Neuronal stem cell (in vitro differentiated cells): ENCODE measurements around the gene ELFN1. TPM values are rescaled to one million over a fixed set of nuclear protein-coding genes. Genes with fewer than 3 reads are reported as not detected.

Experiments
- DNase-seq: peaks from one replicate; pipeline ENCODE4 v3.0.0-alpha.2; 2013; ENCODE audit warnings: low spot score
- H2AFZ ChIP-seq: one replicate; pipeline ENCODE4 v1.6.1; 2013; ENCODE audit warnings: mild to moderate bottlenecking, low read length, inconsistent platforms
- H2AK5ac ChIP-seq: 2 replicates; pipeline ENCODE4 v1.6.1; 2013; ENCODE audit warnings: low read depth, mild to moderate bottlenecking, inconsistent platforms, low read length, moderate library complexity, mixed read lengths
- H2BK120ac ChIP-seq: 2 replicates; pipeline ENCODE4 v1.6.1; 2013; ENCODE audit warnings: low read depth, mild to moderate bottlenecking, inconsistent platforms, low read length, moderate library complexity, mixed read lengths
- H2BK12ac ChIP-seq: one replicate; pipeline ENCODE4 v1.6.1; 2013; ENCODE audit warnings: low read length, inconsistent platforms
- H2BK15ac ChIP-seq: 2 replicates; pipeline ENCODE4 v1.6.1; 2013; ENCODE audit warnings: mild to moderate bottlenecking, low read length, inconsistent platforms, mixed read lengths
- H2BK5ac ChIP-seq: one replicate; pipeline ENCODE4 v1.6.1; 2013; ENCODE audit warnings: inconsistent platforms, mild to moderate bottlenecking, low read length, moderate library complexity
- H3K14ac ChIP-seq: one replicate; pipeline ENCODE4 v1.6.1; 2013; ENCODE audit warnings: low read length, inconsistent platforms
- H3K18ac ChIP-seq: 2 replicates; pipeline ENCODE4 v1.6.1; 2013; ENCODE audit warnings: low read length, inconsistent platforms
- H3K23ac ChIP-seq: 2 replicates; pipeline ENCODE4 v1.6.1; 2013; ENCODE audit warnings: low read depth, mild to moderate bottlenecking, mixed read lengths, low read length, inconsistent platforms; ENCODE audit not compliant: poor library complexity
- H3K27ac ChIP-seq: replicated peaks from 3 replicates; pipeline ENCODE4 v1.5.1; 2013; ENCODE audit warnings: low read length, inconsistent platforms
- H3K27me3 ChIP-seq, 3 experiments: 2 replicates each; pipeline ENCODE4 v1.6.1; 2013; ENCODE audit warnings: low read length in 3 of 3, mild to moderate bottlenecking in 2 of 3, inconsistent platforms in 1 of 3, low read depth in 1 of 3, mixed read lengths in 1 of 3, moderate library complexity in 1 of 3; ENCODE audit not compliant: control insufficient read depth in 3 of 3, insufficient read depth in 3 of 3
- H3K36me3 ChIP-seq, 2 donors: replicated peaks in 1 of 2; 2 replicates each; pipeline ENCODE4 v1.6.1; 2013; ENCODE audit warnings: low read length in 2 of 2; ENCODE audit not compliant: control insufficient read depth in 2 of 2, insufficient read depth in 2 of 2
- H3K4ac ChIP-seq: 2 replicates; pipeline ENCODE4 v1.6.1; 2013; ENCODE audit warnings: inconsistent platforms, mild to moderate bottlenecking, low read length, moderate library complexity
- H3K4me1 ChIP-seq, 2 donors: 1 replicate in 1 of 2; 2 replicates in 1 of 2; pipeline ENCODE4 v1.6.1; 2013; ENCODE audit warnings: low read length in 2 of 2, low read depth in 1 of 2; ENCODE audit not compliant: control insufficient read depth in 2 of 2, insufficient read depth in 1 of 2
- H3K4me2 ChIP-seq: one replicate; pipeline ENCODE4 v1.6.1; 2013; ENCODE audit warnings: mild to moderate bottlenecking, low read length, inconsistent platforms; ENCODE audit not compliant: insufficient read depth, poor library complexity, severe bottlenecking
- H3K4me3 ChIP-seq, 2 donors: 2 replicates each; pipeline ENCODE4 v1.5.1; 2013; ENCODE audit warnings: low read length in 2 of 2, mild to moderate bottlenecking in 2 of 2, inconsistent platforms in 1 of 2, moderate library complexity in 1 of 2
- H3K79me1 ChIP-seq: one replicate; pipeline ENCODE4 v1.6.1; 2013; ENCODE audit warnings: low read depth, mild to moderate bottlenecking, inconsistent platforms, low read length, moderate library complexity
- H3K9ac ChIP-seq: one replicate; pipeline ENCODE4 v1.6.1; 2013; ENCODE audit warnings: mild to moderate bottlenecking, low read depth, low read length, inconsistent platforms; ENCODE audit not compliant: poor library complexity
- H3K9me3 ChIP-seq, 2 donors: replicated peaks in 1 of 2; 2 replicates each; pipeline versions ENCODE3 to v1.6.1; 2013; ENCODE audit warnings: low read length in 2 of 2, mild to moderate bottlenecking in 2 of 2, inconsistent platforms in 1 of 2, low read depth in 1 of 2, mixed read lengths in 1 of 2, moderate library complexity in 1 of 2; ENCODE audit not compliant: control insufficient read depth in 2 of 2, insufficient read depth in 1 of 2
- H4K8ac ChIP-seq: one replicate; pipeline ENCODE4 v1.6.1; 2013; ENCODE audit warnings: low read depth, mild to moderate bottlenecking, inconsistent platforms, low read length, moderate library complexity
- H4K91ac ChIP-seq: one replicate; pipeline ENCODE4 v1.6.1; 2013; ENCODE audit warnings: low read length, low read depth, mild to moderate bottlenecking, inconsistent platforms; ENCODE audit not compliant: poor library complexity
- WGBS, 2 donors: extraction: QIAGEN DNeasy Blood & Tissue Kit; methylation state at CpG; one replicate each; pipeline ENCODE4 v1.1.7; 2013; ENCODE audit warnings: missing lambda C conversion rate in 2 of 2, mixed read lengths in 1 of 2; ENCODE audit not compliant: insufficient read length in 2 of 2, insufficient replicate concordance in 1 of 2; ENCODE audit errors: extremely low coverage in 2 of 2; 5-methylcytosine and 5-hydroxymethylcytosine counted together
- polyA plus RNA-seq, 2 experiments: library from polyadenylated mRNA; stranded (reverse); fragments of 200-250 nt; gene quantifications; one replicate each; pipeline ENCODE4 v1.2.3, GENCODE V29; 2013

ELFN1 gene
- polyA plus RNA-seq (2013, experiment 1 of 2): 15.6 TPM
- polyA plus RNA-seq (2013, experiment 2 of 2): 16.3 TPM

- Histone ChIP-seq H2AFZ (peak within 1 kb of the TSS; percentile 80), H4K91ac (peak within 1 kb of the TSS; percentile 30), H3K79me1 (peaks cover 26% of the 10 kb centered on the region), H2AK5ac (peak within 1 kb of the TSS; percentile 99), H3K4me3 (peak within 1 kb of the TSS; percentile 71 to 89), H2BK15ac (peak within 1 kb of the TSS; percentile 97), H4K8ac (peak within 1 kb of the TSS; percentile 92), H3K4me2 (peak within 1 kb of the TSS; percentile 77), H3K36me3 (peaks cover 0 to 41% of the 10 kb centered on the region in 2 donors), H2BK5ac (peak within 1 kb of the TSS; percentile 99), H3K18ac (peak within 1 kb of the TSS; percentile 100), H3K27ac (peak within 1 kb of the TSS; percentile 93), H3K9ac (peak within 1 kb of the TSS; percentile 94), H3K4ac (peak within 1 kb of the TSS; percentile 89), H2BK120ac (peak within 1 kb of the TSS; percentile 97), H3K23ac (peak within 1 kb of the TSS; percentile 55), H3K27me3 (peaks cover 0 to 14% (median 0%) of the 10 kb centered on the region in 3 experiments), H3K14ac (peak within 1 kb of the TSS; percentile 97), H3K4me1 (peaks cover 17 to 29% of the 10 kb centered on the region in 2 donors), H3K9me3 (no peaks in the 10 kb centered on the region), H2BK12ac (peak within 1 kb of the TSS; percentile 94)
- DNase-seq: peak; percentile 87
- WGBS, 2 donors: no CpG with 5 or more reads among the region's 110 CpGs
These were observed at the start of gene ELFN1 for GRCh38 chr7:1669954-1670893. Gene ELFN1 (plus strand): TSS chr7:1670277. CDS start chr7:1744597, 74,320 bp downstream.

GRCh38 chr7:1620835-1621234, 49.2 kb upstream of the ELFN1 start:
- no peak overlapping the region for H2AFZ ChIP-seq
- no peak overlapping the region for H2BK15ac ChIP-seq
- peaks cover 0 to 8% of the 10 kb centered on the region in 2 donors for H3K9me3 ChIP-seq
- no peaks in the 10 kb centered on the region for H3K79me1 ChIP-seq
- peak overlapping the region; percentile 51 for H3K18ac ChIP-seq
- H2BK12ac ChIP-seq: no peak overlapping the region
- peak overlapping the region; percentile 86 for H4K91ac ChIP-seq
- H3K4me1 ChIP-seq: no peaks in the 10 kb centered on the region
- no peak overlapping the region for H3K4me3 ChIP-seq
- no peaks in the 10 kb centered on the region for H3K36me3 ChIP-seq
- peak overlapping the region; percentile 44 for H3K23ac ChIP-seq
- H2BK5ac ChIP-seq: peak overlapping the region; percentile 11
- no peak overlapping the region for H3K4ac ChIP-seq
- DNase-seq: no peak
- H3K27ac ChIP-seq: no peak overlapping the region
- H3K14ac ChIP-seq: no peak overlapping the region
- no peak overlapping the region for H2BK120ac ChIP-seq
- H3K9ac ChIP-seq: no peak overlapping the region
- peaks cover 0 to 3% (median 2%) of the 10 kb centered on the region in 3 experiments for H3K27me3 ChIP-seq
- no peak overlapping the region for H2AK5ac ChIP-seq
- H4K8ac ChIP-seq: no peak overlapping the region
- no peak overlapping the region for H3K4me2 ChIP-seq
- no CpG with 5 or more reads among the region's 27 CpGs for WGBS, 2 donors

- Histone ChIP-seq H2AK5ac (no peak overlapping the region), H3K36me3 (no peaks in the 10 kb centered on the region), H3K9me3 (peaks cover 0 to 8% of the 10 kb centered on the region in 2 donors), H2BK15ac (no peak overlapping the region), H3K27ac (no peak overlapping the region), H3K27me3 (peaks cover 0 to 3% (median 2%) of the 10 kb centered on the region in 3 experiments), H2AFZ (no peak overlapping the region), H4K8ac (no peak overlapping the region), H3K4me2 (no peak overlapping the region), H4K91ac (no peak overlapping the region), H3K23ac (no peak overlapping the region), H2BK12ac (no peak overlapping the region), H3K18ac (no peak overlapping the region), H2BK5ac (no peak overlapping the region), H3K4ac (no peak overlapping the region), H3K4me1 (no peaks in the 10 kb centered on the region), H3K9ac (no peak overlapping the region), H3K4me3 (no peak overlapping the region), H3K14ac (no peak overlapping the region), H2BK120ac (no peak overlapping the region), H3K79me1 (no peaks in the 10 kb centered on the region)
- WGBS, 2 donors: no CpG with 5 or more reads among the region's 13 CpGs
- DNase-seq: no peak
These were observed 48.4 kb upstream of the ELFN1 start for GRCh38 chr7:1621718-1622117.

GRCh38 chr7:1622441-1622840, 47.6 kb upstream of the ELFN1 start:
- Histone ChIP-seq H3K27ac (no peak overlapping the region), H3K79me1 (no peaks in the 10 kb centered on the region)

More at GRCh38 chr7:1622441-1622840, 47.6 kb upstream of the ELFN1 start:
- Histone ChIP-seq H2BK12ac (no peak overlapping the region), H3K4me1 (no peaks in the 10 kb centered on the region), H3K36me3 (no peaks in the 10 kb centered on the region), H3K4me2 (no peak overlapping the region), H3K4ac (no peak overlapping the region), H2AK5ac (peak overlapping the region; percentile 25), H2AFZ (no peak overlapping the region), H3K27me3 (peaks cover 0 to 3% (median 2%) of the 10 kb centered on the region in 3 experiments), H3K9me3 (peaks cover 0 to 8% of the 10 kb centered on the region in 2 donors), H2BK120ac (no peak overlapping the region), H4K91ac (no peak overlapping the region), H4K8ac (no peak overlapping the region), H3K4me3 (no peak overlapping the region), H3K9ac (no peak overlapping the region), H2BK15ac (no peak overlapping the region), H3K14ac (no peak overlapping the region), H3K23ac (peak overlapping the region; percentile 65), H2BK5ac (no peak overlapping the region), H3K18ac (no peak overlapping the region)
- WGBS, 2 donors: no CpG with 5 or more reads among the region's 10 CpGs
- DNase-seq: no peak
